ENCODE measurements around the gene SSH3. TPM values are rescaled to one million over a fixed set of nuclear protein-coding genes. Genes with fewer than 3 reads are reported as not detected.
A peak's percentile ranks its signal among the peaks of the same experiment; 100 is the strongest.

Gene SSH3
- polyA plus RNA-seq, 1 donor from 2014 or later, result 0.89 TPM

DNA sequence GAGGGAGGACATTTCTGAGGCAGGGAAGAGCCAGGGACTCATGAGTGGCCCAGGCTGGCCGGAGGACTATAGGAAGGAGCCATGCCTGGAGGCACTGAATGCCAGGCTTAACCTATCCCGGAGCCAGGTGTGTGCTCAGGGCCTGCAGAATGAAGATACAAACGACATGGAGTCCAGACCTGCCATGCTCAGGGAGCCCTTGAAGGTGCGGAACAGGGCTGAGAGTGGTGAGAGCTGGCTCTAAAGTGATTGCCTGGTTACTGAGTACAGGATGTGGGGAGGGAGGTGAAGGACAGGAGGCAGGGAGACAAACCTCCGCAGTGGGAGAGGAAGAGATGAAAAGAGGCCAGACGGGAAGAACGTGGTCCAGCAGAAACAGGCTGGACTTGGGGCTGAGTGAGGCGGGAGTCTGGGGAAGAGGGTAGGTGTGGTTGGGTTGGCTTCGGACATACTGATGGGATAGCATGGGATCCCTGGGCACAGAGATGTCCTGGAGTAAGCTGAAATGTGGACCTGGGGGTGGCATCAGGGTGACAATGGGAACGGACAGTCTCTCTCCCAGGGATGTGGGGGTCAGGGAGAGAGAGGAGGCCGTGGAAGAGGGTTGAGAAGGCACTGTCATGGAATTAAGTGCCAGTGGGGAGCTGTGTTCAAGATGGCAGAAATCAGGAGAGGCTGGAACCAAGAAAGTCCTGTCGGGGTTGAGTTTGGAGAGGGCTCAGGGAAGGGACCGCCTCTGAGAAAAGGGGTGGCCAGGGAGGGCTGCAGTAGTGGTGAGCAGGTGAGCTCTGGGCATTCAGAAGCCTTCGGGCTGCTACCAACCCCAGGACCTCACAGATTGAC, 15.8 kb upstream of the SSH3 start:
- TF ChIP-seq EZH2 (IDR thresholded peaks at IDR 0.05; ENCODE audit: borderline replicate concordance, insufficient read depth, low read length, poor library complexity, severe bottlenecking) (no peak), SMC3 (conservative IDR thresholded peaks at IDR 0.05; ENCODE audit: poor library complexity) (no peak), EP300 (conservative IDR thresholded peaks at IDR 0.05; ENCODE audit: poor library complexity, severe bottlenecking) (no peak)
- TF ChIP-seq, protein P1, sequence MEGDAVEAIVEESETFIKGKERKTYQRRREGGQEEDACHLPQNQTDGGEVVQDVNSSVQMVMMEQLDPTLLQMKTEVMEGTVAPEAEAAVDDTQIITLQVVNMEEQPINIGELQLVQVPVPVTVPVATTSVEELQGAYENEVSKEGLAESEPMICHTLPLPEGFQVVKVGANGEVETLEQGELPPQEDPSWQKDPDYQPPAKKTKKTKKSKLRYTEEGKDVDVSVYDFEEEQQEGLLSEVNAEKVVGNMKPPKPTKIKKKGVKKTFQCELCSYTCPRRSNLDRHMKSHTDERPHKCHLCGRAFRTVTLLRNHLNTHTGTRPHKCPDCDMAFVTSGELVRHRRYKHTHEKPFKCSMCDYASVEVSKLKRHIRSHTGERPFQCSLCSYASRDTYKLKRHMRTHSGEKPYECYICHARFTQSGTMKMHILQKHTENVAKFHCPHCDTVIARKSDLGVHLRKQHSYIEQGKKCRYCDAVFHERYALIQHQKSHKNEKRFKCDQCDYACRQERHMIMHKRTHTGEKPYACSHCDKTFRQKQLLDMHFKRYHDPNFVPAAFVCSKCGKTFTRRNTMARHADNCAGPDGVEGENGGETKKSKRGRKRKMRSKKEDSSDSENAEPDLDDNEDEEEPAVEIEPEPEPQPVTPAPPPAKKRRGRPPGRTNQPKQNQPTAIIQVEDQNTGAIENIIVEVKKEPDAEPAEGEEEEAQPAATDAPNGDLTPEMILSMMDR (IDR thresholded peaks at IDR 0.05; ENCODE audit: poor library complexity, severe bottlenecking), result no peak
- Histone ChIP-seq H3K9ac (ENCODE audit: low read length) (peak overlapping the region; percentile 93), H3K27ac (ENCODE audit: low read length) (peak overlapping the region; percentile 92), H3K9me2 (ENCODE audit: insufficient read depth, low read length) (no peaks in the 10 kb centered on the region), H2AFZ (ENCODE audit: low read depth, low read length) (no peak overlapping the region), H3K4me2 (ENCODE audit: low read length) (peak overlapping the region; percentile 72), H3K4me3 (ENCODE audit: low read length) (peak overlapping the region; percentile 88), H4K20me1 (ENCODE audit: insufficient read depth) (no peaks in the 10 kb centered on the region), H3K9me3 (ENCODE audit: low read length) (no peaks in the 10 kb centered on the region), H3K79me2 (replicated peaks; ENCODE audit: insufficient read depth, low read length) (peaks cover 6% of the 10 kb centered on the region), H3K27me3 (ENCODE audit: insufficient read depth, low read depth, low read length) (no peaks in the 10 kb centered on the region), H3K36me3 (ENCODE audit: insufficient read depth, low read length) (no peaks in the 10 kb centered on the region), H3F3A (ENCODE audit: insufficient read depth, low read length, poor library complexity, severe bottlenecking) (peaks cover 7% of the 10 kb centered on the region)

DNA sequence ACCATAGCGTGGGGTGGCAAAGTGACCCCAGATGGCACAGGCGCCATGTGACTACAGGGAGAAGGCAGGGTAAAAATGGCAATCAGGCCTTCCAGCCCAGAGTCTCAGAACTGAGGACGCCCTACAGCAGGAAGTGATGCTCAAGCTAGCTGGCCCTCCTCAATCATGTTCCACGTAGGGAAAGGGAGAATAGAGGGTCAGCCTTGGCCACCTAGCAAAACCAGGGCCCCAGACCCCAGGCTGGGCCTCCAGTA, 15.2 kb upstream of the SSH3 start:
- Histone ChIP-seq H3K27ac (ENCODE audit: low read length) (peak overlapping the region; percentile 92), H3K4me3 (ENCODE audit: low read length) (peak overlapping the region; percentile 88), H3F3A (ENCODE audit: insufficient read depth, low read length, poor library complexity, severe bottlenecking) (peaks cover 7% of the 10 kb centered on the region), H3K79me2 (replicated peaks; ENCODE audit: insufficient read depth, low read length) (peaks cover 6% of the 10 kb centered on the region), H3K4me2 (ENCODE audit: low read length) (peak overlapping the region; percentile 72), H3K9me2 (ENCODE audit: insufficient read depth, low read length) (no peaks in the 10 kb centered on the region), H3K27me3 (ENCODE audit: insufficient read depth, low read depth, low read length) (no peaks in the 10 kb centered on the region), H3K9ac (ENCODE audit: low read length) (peak overlapping the region; percentile 93), H4K20me1 (ENCODE audit: insufficient read depth) (no peaks in the 10 kb centered on the region), H3K36me3 (ENCODE audit: insufficient read depth, low read length) (no peaks in the 10 kb centered on the region), H3K9me3 (ENCODE audit: low read length) (no peaks in the 10 kb centered on the region), H2AFZ (ENCODE audit: low read depth, low read length) (peak overlapping the region; percentile 88)
- TF ChIP-seq POLR2AphosphoS5 (IDR thresholded peaks at IDR 0.05), result no peak
- TF ChIP-seq TAF1 (IDR thresholded peaks at IDR 0.05; ENCODE audit: low read depth), result no peak
- no peak for TF ChIP-seq SMC3 (conservative IDR thresholded peaks at IDR 0.05; ENCODE audit: poor library complexity)
- no peak for TF ChIP-seq EZH2 (IDR thresholded peaks at IDR 0.05; ENCODE audit: borderline replicate concordance, insufficient read depth, low read length, poor library complexity, severe bottlenecking)
- no peak for TF ChIP-seq MXI1 (conservative IDR thresholded peaks at IDR 0.05; ENCODE audit: poor library complexity, severe bottlenecking)
- TF ChIP-seq, protein P2, sequence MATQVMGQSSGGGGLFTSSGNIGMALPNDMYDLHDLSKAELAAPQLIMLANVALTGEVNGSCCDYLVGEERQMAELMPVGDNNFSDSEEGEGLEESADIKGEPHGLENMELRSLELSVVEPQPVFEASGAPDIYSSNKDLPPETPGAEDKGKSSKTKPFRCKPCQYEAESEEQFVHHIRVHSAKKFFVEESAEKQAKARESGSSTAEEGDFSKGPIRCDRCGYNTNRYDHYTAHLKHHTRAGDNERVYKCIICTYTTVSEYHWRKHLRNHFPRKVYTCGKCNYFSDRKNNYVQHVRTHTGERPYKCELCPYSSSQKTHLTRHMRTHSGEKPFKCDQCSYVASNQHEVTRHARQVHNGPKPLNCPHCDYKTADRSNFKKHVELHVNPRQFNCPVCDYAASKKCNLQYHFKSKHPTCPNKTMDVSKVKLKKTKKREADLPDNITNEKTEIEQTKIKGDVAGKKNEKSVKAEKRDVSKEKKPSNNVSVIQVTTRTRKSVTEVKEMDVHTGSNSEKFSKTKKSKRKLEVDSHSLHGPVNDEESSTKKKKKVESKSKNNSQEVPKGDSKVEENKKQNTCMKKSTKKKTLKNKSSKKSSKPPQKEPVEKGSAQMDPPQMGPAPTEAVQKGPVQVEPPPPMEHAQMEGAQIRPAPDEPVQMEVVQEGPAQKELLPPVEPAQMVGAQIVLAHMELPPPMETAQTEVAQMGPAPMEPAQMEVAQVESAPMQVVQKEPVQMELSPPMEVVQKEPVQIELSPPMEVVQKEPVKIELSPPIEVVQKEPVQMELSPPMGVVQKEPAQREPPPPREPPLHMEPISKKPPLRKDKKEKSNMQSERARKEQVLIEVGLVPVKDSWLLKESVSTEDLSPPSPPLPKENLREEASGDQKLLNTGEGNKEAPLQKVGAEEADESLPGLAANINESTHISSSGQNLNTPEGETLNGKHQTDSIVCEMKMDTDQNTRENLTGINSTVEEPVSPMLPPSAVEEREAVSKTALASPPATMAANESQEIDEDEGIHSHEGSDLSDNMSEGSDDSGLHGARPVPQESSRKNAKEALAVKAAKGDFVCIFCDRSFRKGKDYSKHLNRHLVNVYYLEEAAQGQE (IDR thresholded peaks at IDR 0.05; ENCODE audit: borderline replicate concordance), result no peak
- TF ChIP-seq EP300 (conservative IDR thresholded peaks at IDR 0.05; ENCODE audit: poor library complexity, severe bottlenecking), result no peak
- TF ChIP-seq, protein P1 (IDR thresholded peaks at IDR 0.05; ENCODE audit: poor library complexity, severe bottlenecking), result no peak

Data from neural cell (in vitro differentiated cells).